GM12872 (cell line): ENCODE measurements around the gene IL12RB1.

Source experiments
- TF ChIP-seq, protein P1 (sequence below): IDR thresholded peaks from 3 replicates; pipeline ENCODE4 v1.5.1; 2011; ENCODE audit warnings: low read depth, mild to moderate bottlenecking, low read length, moderate library complexity; ENCODE audit not compliant: insufficient read depth

Gene IL12RB1

DNA sequence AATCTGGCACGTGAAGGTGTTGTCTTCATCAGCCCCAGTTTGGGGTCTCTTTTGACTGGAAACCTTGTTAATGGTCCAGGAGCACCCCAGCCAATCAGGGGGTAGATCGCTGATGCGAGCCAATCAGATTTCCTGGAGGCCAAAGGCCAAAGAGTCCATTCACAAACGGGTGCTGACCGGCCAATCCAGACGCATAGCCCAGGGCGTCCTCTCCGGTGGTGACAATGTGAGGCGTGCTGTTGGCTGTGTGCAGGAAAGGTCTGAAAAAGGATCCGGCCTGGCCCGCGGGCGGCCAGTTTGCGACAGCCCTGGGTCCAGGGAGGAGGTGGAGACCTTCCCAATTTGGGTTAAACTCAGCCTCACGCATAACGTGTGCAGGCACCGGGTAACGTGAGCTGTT lies 14.0 kb upstream of the IL12RB1 start:
- TF ChIP-seq, protein P1, sequence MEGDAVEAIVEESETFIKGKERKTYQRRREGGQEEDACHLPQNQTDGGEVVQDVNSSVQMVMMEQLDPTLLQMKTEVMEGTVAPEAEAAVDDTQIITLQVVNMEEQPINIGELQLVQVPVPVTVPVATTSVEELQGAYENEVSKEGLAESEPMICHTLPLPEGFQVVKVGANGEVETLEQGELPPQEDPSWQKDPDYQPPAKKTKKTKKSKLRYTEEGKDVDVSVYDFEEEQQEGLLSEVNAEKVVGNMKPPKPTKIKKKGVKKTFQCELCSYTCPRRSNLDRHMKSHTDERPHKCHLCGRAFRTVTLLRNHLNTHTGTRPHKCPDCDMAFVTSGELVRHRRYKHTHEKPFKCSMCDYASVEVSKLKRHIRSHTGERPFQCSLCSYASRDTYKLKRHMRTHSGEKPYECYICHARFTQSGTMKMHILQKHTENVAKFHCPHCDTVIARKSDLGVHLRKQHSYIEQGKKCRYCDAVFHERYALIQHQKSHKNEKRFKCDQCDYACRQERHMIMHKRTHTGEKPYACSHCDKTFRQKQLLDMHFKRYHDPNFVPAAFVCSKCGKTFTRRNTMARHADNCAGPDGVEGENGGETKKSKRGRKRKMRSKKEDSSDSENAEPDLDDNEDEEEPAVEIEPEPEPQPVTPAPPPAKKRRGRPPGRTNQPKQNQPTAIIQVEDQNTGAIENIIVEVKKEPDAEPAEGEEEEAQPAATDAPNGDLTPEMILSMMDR = no peak

DNA sequence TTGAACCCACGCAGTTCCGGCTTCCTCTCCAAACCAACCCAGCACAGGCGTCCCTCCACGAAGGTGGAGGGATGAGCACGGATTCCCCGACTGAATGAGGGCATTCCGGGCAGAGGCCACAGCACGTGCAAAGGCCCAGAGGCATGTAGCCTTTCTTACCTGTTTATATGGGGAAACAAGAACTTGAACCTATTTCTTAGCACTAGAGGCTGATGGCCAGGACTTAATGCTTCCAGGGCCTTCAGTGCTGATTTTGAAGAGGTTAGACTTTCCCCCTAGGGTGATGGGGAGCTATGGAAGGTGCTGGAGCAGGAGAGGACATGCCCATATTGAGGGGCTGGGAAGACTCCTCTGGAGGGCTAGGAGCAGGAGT lies 12.9 kb upstream of the IL12RB1 start:
- TF ChIP-seq, protein P1 = no peak

DNA sequence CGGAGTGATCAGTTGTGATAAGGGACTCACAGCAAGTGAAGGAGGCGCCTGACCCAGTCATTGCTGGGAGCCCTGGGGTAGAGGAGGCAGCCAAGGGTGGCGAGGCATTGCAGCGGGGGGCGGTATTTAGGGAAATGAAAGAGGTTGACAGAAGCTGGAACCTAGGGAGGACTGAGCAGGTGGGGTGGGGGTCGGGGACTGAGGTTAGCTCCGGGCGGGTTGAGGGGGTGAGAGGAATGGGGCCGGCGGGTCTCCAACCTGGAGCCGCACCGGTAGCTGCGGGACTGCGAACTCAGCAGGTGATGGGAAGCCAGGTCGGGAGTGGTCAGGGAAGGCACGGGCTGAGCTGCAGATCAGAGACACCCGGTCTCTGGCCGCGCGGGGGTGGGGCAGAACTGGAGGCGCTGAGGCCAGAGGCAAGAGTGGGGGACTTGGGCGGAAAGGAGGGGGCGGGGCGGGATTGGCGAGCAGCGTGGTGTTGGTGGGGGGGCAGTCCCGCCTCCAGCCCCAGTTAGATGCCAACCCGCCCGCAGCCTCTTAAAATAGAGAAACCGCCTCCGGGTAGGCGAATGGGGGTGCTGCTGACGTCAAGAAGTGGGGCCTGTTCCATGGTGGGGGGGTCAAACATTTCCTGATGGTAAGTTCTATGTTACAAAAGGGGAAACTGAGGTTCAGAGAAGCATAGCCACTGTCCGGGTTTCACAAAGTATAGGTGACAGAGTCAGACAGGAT lies 12.3 kb upstream of the IL12RB1 start:
- TF ChIP-seq, protein P1 = no peak

DNA sequence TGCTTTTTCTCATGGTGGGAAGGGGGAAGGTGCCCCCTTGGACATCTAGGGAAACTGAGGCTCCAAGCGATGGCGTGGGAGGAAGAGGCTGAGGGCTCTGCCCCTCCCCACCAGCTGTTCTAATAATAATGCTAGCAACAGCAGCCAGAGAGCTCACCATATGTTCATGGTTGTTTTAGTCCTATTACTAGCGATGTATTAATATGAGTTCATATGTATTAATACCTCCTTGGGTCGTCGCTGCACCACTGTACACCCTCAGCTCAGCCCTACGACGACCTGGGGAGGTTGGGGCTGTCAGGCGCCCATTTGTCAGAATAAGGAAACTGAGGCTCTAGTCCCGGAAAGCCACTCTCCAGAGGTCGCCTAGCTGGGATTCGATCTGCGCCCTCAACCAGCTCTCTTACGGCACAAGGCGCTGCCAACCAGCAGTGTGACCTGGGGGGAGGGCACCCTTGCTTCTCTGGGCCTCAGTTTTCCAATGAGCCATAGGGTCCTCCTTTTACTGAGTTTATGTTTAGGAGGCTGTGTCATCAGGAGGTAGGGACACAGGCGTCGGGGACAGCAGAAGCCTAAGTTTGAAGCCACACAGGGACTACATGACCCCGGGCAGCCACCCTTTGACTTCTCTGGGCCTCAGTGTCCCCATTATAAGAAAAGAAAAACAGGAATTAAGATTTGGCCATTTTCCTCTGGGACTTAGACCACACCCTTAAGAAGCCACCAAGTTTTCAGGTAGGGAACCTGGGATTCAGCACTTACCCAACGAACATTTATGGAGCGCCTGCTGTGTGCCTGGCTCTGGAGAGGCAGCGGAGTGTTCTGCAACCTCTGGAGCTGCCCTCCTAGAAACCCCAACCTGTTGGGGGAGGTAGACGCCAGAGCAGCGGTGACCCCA lies 11.5 kb upstream of the IL12RB1 start:
- TF ChIP-seq, protein P1 = no peak

DNA sequence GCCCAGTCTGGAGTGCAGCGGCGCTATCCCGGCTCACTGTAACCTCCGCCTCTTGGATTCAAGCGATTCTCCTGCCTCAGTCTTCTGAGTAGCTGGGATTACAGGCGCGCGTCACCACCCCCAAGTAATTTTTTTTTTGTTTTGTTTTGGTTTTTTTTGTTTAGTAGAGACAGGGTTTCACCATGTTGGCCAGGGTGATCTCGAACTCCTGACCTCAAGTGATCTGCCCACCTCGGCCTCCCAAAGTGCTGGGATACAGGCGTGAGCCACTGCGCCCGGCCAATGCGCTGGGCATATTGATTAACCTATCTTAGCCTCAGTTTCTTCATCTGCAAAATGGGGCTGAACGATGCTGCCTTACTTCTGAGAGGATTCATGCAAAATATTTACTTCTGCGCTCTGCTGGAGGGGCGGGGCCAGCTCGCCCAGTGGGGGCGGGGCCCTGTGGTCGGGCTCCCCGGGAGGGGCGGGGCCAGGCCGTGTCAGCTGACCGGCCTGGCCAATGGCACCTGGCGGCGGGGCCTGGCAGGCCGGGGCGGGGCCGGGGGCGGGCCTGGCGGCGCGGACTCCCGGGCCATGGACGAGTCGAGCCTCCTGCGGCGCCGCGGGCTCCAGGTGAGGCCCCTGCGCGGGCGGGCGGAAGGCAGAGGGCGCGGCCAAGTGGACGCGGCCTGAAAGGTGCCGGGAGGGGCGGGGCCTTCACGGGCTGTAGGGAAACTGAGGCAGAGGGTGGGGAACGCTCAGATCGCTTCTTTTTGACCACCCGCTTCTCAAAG lies 10.7 kb upstream of the IL12RB1 start, which contains the start of gene MAST3:
MAST3 (plus strand) TSS at position 562 of the 776 bp plus-strand sequence; CDS start at position 577, 15 bp downstream.
- TF ChIP-seq, protein P1 = no peak

DNA sequence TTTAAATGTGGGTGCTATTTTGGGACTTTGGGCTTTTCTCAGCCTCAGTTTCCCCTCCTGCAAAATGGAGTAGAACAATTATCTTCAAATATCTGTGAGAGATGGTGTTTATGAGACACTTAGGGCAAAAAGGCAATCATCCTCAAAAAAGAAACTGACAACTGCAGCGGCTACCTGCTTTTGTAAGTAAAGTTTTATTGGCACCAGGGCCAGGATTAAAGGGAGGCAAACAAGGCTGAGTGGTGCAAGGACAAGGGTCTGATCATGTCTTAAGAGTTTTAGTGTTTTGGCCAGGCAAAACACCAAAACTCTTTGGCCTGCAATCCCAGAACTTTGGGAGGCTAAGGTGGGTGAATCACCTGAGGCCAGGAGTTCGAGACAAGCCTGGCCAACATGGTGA lies 9.5 kb upstream of the IL12RB1 start:
- TF ChIP-seq, protein P1 = no peak

DNA sequence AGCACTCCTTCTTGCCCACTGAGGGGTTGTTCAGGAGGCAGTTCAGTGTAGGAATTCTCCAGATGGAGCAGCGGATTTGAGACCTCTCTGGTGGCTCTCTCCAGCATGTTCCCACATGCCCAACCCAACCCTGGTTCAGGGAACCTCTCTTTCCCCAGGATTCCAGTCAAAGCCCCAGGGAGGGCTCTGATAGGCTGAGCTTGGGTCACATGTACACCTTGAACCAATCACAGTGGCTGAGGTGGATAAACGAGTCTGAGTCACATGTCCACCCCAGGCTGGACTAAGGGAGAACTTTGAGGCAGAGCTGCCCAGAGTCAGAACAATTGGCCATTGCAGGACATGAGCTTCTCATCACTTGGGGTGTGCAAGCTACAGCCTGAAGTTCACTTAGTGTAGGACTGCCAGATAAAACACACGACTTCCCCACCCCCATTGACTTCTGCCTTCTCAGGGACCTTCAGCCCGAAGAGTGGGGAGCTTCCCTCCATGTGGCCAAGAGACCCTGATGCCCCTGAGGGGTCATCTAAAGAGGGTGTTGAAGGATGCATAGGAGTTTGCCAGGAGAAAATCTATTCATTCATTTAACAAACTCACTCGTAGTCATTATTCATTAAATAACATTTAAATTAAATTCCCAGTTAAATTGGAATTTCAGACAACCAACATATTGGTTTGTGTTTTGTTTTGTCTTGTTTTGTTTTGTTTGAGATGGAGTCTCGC lies 6.9 kb upstream of the IL12RB1 start:
- TF ChIP-seq, protein P1 = no peak
